SHP77 (cell line): ENCODE measurements around the gene PLXNB2.

Experiments used
- DNase-seq, 2 experiments: peaks; one replicate each; lab custom pipeline; 2025; lab: John Stamatoyannopoulos, UW

Gene PLXNB2

GRCh38 chr22:50252082-50253045 lies 55.1 kb downstream of the PLXNB2 start:
- DNase-seq, result peak; percentile 79 to 83

- DNase-seq, result no peak
Observed at GRCh38 chr22:50251477-50252081, 55.9 kb downstream of the PLXNB2 start.

GRCh38 chr22:50250555-50251476 lies 56.6 kb downstream of the PLXNB2 start, which contains the start of gene HDAC10:
HDAC10 (minus strand) TSS chr22:50251265; CDS start chr22:50251032, 233 bp downstream.
- DNase-seq, result peak; percentile 85 to 93

- DNase-seq, result no peak
Observed at GRCh38 chr22:50250249-50250554, 57.2 kb downstream of the PLXNB2 start.

GRCh38 chr22:50249341-50250248 lies 57.9 kb downstream of the PLXNB2 start:
- no peak for DNase-seq

- DNase-seq, result peak; percentile 45 to 58
Observed at GRCh38 chr22:50248196-50249081, 59.0 kb downstream of the PLXNB2 start.

- DNase-seq, result peak; percentile 93 to 97
Observed at GRCh38 chr22:50247748-50248147, 59.7 kb downstream of the PLXNB2 start.

- DNase-seq, result no peak
Observed at GRCh38 chr22:50246242-50247175, 60.9 kb downstream of the PLXNB2 start.

- no peak for DNase-seq
Observed at GRCh38 chr22:50245214-50246072, 62.0 kb downstream of the PLXNB2 start.

GRCh38 chr22:50244420-50245213 lies 62.8 kb downstream of the PLXNB2 start, which contains the start of gene TUBGCP6:
TUBGCP6 (minus strand) TSS chr22:50245023; CDS start chr22:50244459, 564 bp downstream.
- peak; percentile 95 to 97 for DNase-seq

GRCh38 chr22:50243685-50244419 lies 63.6 kb downstream of the PLXNB2 start:
- no peak for DNase-seq

GRCh38 chr22:50242406-50242949 lies 65.0 kb downstream of the PLXNB2 start:
- no peak for DNase-seq

- no peak for DNase-seq
Observed at GRCh38 chr22:50238755-50239154, 68.7 kb downstream of the PLXNB2 start.

GRCh38 chr22:50236731-50237409 lies 70.6 kb downstream of the PLXNB2 start:
- no peak for DNase-seq

- DNase-seq, result no peak
Observed at GRCh38 chr22:50233223-50233622, 74.2 kb downstream of the PLXNB2 start.
